AG04450 (cell line): ENCODE data around the gene PGF. TPM values are rescaled to one million over a fixed set of nuclear protein-coding genes. Genes with fewer than 3 reads are reported as not detected.

Source experiments
- CTCF ChIA-PET: fragments of 300-600, 350-600 bp; formaldehyde crosslinking; extraction: SDS; loops from one replicate; lab custom pipeline; 2022; ENCODE audit warnings: antibody characterized with exemption, inconsistent platforms; lab: Charles Lee
- POLR2A ChIA-PET: fragments of 350-600 bp; formaldehyde crosslinking; extraction: SDS; loops from one replicate; lab custom pipeline; 2021; ENCODE audit warnings: antibody characterized with exemption, inconsistent platforms; lab: Yijun Ruan, JAX
- DNase-seq: peaks from one replicate; pipeline ENCODE4 v3.0.0-alpha.2; 2011; ENCODE audit warnings: low read depth, low spot score
- H3K27ac ChIP-seq: one replicate; pipeline ENCODE4 v1.5.1; 2012; ENCODE audit warnings: low read depth, low read length, control low read depth
- H3K27me3 ChIP-seq: one replicate; pipeline ENCODE4 v1.6.0; 2012; ENCODE audit warnings: low read length; ENCODE audit not compliant: control insufficient read depth, insufficient read depth
- H3K4me3 ChIP-seq: 2 replicates; pipeline ENCODE4 v1.5.1; 2011; ENCODE audit warnings: mild to moderate bottlenecking, low read depth, low read length, control low read depth
- H3K9me3 ChIP-seq: 2 replicates; pipeline ENCODE4 v1.5.1; 2012; ENCODE audit warnings: low read length; ENCODE audit not compliant: control insufficient read depth, insufficient read depth
- polyA plus RNA-seq: library from polyadenylated mRNA; depleted of rRNA; stranded (reverse); fragments of >200 nt; gene quantifications from 2 replicates; pipeline ENCODE4 v1.2.3, GENCODE V29; 2011
- TF ChIP-seq, protein P1 (sequence below): IDR thresholded peaks from 2 replicates; pipeline ENCODE4 v1.5.1; 2011; ENCODE audit warnings: low read depth, low read length, control low read depth, inconsistent platforms

Gene PGF
- polyA plus RNA-seq, 1 experiment, result 0.63 TPM

DNA sequence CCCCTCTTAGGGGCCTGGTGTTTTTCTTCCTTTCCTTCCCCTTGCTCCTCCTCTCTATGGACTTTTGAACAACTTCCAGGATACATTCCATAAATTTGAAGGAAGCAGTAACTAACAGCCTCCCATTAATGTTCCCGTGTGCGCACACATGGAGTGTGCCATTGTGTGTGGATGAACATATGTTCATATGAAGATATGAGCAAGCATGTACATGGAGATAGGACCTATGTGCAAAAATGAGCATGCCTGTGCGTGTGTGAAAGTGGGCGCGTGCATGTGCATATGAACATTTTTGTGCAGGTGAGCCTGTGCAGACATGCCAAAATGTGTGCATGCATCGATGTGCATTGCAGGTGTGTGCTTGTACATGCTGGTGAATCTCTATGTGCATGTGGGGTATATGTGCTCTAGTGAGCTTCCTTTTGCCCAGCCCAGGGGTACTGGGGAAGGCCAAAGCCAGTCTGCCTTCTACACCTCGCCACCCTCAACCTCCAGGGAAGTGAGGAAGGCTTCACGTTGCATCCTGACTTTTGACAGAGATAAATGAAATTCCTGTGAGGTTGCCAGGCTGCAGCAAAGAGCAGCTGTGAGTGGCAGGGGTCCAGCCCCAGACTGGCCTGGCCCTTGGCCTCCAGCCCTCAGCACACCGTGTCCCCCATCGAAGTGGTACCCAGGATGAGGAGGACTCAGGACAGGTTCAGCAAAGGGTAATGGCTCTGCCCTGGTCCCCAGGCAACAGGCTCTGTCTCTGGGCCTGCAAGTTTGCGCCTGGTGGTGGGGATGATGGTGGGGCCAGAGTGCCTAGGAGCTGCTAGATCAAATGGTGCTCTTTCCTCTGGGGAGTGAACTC, 21.1 kb upstream of the PGF start:
- Histone ChIP-seq H3K9me3 (no peaks in the 10 kb centered on the region; the same call in 1 of the 2 replicates), H3K4me3 (no peak overlapping the region), H3K27me3 (peaks cover 2% of the 10 kb centered on the region), H3K27ac (no peak overlapping the region)
- POLR2A ChIA-PET, result no interaction called here
- TF ChIP-seq, protein P1, sequence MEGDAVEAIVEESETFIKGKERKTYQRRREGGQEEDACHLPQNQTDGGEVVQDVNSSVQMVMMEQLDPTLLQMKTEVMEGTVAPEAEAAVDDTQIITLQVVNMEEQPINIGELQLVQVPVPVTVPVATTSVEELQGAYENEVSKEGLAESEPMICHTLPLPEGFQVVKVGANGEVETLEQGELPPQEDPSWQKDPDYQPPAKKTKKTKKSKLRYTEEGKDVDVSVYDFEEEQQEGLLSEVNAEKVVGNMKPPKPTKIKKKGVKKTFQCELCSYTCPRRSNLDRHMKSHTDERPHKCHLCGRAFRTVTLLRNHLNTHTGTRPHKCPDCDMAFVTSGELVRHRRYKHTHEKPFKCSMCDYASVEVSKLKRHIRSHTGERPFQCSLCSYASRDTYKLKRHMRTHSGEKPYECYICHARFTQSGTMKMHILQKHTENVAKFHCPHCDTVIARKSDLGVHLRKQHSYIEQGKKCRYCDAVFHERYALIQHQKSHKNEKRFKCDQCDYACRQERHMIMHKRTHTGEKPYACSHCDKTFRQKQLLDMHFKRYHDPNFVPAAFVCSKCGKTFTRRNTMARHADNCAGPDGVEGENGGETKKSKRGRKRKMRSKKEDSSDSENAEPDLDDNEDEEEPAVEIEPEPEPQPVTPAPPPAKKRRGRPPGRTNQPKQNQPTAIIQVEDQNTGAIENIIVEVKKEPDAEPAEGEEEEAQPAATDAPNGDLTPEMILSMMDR, result no peak
- CTCF ChIA-PET, result no interaction called here
- DNase-seq, result no peak

GRCh38 chr14:74975059-74975810, 19.8 kb upstream of the PGF start:
- DNase-seq, result no peak
- POLR2A ChIA-PET, result no interaction called here
- TF ChIP-seq, protein P1, result no peak
- H3K27ac ChIP-seq, result no peak overlapping the region
- H3K4me3 ChIP-seq, result no peak overlapping the region
- H3K27me3 ChIP-seq, result peaks cover 7% of the 10 kb centered on the region
- CTCF ChIA-PET, result no interaction called here
- no peaks in the 10 kb centered on the region for H3K9me3 ChIP-seq

GRCh38 chr14:74974364-74975058, 19.1 kb upstream of the PGF start:
- POLR2A ChIA-PET, result no interaction called here
- peaks cover 7% of the 10 kb centered on the region for H3K27me3 ChIP-seq
- H3K4me3 ChIP-seq, result no peak overlapping the region
- no peak for DNase-seq
- TF ChIP-seq, protein P1, result no peak
- H3K9me3 ChIP-seq, result no peaks in the 10 kb centered on the region
- CTCF ChIA-PET, result no interaction called here
- H3K27ac ChIP-seq, result no peak overlapping the region

DNA sequence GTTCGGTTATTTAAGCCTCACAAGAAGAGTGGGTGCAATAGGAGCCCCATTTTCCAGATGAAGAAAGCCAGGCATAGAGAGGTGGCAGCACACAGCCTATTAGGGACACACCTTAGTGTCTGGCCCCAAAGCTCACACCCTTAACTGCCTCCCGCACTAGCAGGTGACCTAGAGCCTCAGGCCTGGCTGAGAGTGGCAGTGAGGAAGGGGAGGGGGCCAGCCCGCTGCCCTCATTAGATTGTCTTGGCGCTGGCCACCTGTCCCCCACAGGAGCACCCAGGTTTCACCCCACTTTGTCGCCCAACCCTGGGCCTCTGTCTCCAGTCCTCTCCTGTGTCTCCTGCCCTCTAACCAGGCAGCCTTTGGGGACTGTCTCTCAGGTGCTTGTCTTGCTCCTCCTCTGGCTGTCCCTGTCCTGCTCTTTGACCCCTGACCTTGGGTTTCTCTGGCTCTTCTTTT, 18.5 kb upstream of the PGF start:
- no peak overlapping the region for H3K4me3 ChIP-seq
- peaks cover 7% of the 10 kb centered on the region for H3K27me3 ChIP-seq
- no peaks in the 10 kb centered on the region for H3K9me3 ChIP-seq
- no peak overlapping the region for H3K27ac ChIP-seq
- DNase-seq, result no peak
- ChIA-PET CTCF (no interaction called here), POLR2A (interaction anchor here (0.6 kb wide), 1 partner anchor 63 kb away, joined by 3 read pairs; no protein-coding TSS in a partner anchor)
- TF ChIP-seq, protein P1, result no peak
